ENCODE data around the gene DNMBP.

DNA sequence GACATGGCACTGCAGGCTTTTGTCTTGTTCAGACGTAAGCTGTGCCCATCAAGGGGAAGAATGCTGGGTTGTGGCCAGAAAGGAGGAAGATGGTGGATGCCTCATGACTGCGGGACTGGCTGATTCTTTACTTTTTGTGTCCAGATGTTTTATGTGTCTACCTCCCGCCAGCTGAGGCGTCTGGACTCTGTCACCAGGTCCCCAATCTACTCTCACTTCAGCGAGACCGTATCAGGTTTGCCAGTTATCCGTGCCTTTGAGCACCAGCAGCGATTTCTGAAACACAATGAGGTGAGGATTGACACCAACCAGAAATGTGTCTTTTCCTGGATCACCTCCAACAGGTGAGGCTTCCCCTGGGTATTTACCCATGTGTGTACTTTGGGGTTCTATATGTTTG lies 173.8 kb downstream of the DNMBP start:
- no peak for TF ChIP-seq SUZ12 (IDR thresholded peaks at IDR 0.05)
- no peak for TF ChIP-seq L3MBTL2 (conservative IDR thresholded peaks at IDR 0.05)
- TF ChIP-seq ELF4 (IDR thresholded peaks at IDR 0.05): no peak
- no peak for TF ChIP-seq FOXM1 (IDR thresholded peaks at IDR 0.05; ENCODE audit: borderline replicate concordance)
- no peak for TF ChIP-seq ARNT (IDR thresholded peaks at IDR 0.05)
- no peak for TF ChIP-seq SP1 (IDR thresholded peaks at IDR 0.05)

All from HEK293T (cell line).